ENCODE results near the gene USP35.
"Not testable (repeated sequence)": the region's sequence is repeated elsewhere in the genome, so short reads cannot be mapped to it uniquely, and the experiment has no call there.

Gene USP35

GRCh38 chr11:78231962-78232501 is 43.3 kb downstream of the USP35 start:
- no peak overlapping the region for H3K4me3 ChIP-seq (ENCODE audit: low read depth, low read length)
- TF ChIP-seq CTCF (IDR thresholded peaks at IDR 0.05; ENCODE audit: control insufficient read depth, extremely low read depth, insufficient read depth): no peak
- no peak for DNase-seq (ENCODE audit: low read depth)

GRCh38 chr11:78233046-78233445 is 44.3 kb downstream of the USP35 start:
- H3K4me3 ChIP-seq (ENCODE audit: low read depth, low read length); DNase-seq (ENCODE audit: low read depth): not testable (repeated sequence)

- TF ChIP-seq CTCF (IDR thresholded peaks at IDR 0.05; ENCODE audit: control insufficient read depth, extremely low read depth, insufficient read depth): no peak
- H3K4me3 ChIP-seq (ENCODE audit: low read depth, low read length): no peak overlapping the region
- no peak for DNase-seq (ENCODE audit: low read depth)
These were observed 45.3 kb downstream of the USP35 start for GRCh38 chr11:78234006-78234405.

- no peak for DNase-seq (ENCODE audit: low read depth)
- H3K4me3 ChIP-seq (ENCODE audit: low read depth, low read length): no peak overlapping the region
- no peak for TF ChIP-seq CTCF (IDR thresholded peaks at IDR 0.05; ENCODE audit: control insufficient read depth, extremely low read depth, insufficient read depth)
These were observed 48.8 kb downstream of the USP35 start for GRCh38 chr11:78237293-78238046.

GRCh38 chr11:78239781-78240180 is 51.1 kb downstream of the USP35 start:
- no peak for DNase-seq (ENCODE audit: low read depth)
- no peak for TF ChIP-seq CTCF (IDR thresholded peaks at IDR 0.05; ENCODE audit: control insufficient read depth, extremely low read depth, insufficient read depth)
- no peak overlapping the region for H3K4me3 ChIP-seq (ENCODE audit: low read depth, low read length)

- DNase-seq (ENCODE audit: low read depth): no peak
- TF ChIP-seq CTCF (IDR thresholded peaks at IDR 0.05; ENCODE audit: control insufficient read depth, extremely low read depth, insufficient read depth): no peak
- H3K4me3 ChIP-seq (ENCODE audit: low read depth, low read length): no peak overlapping the region
These were observed 52.8 kb downstream of the USP35 start for GRCh38 chr11:78241475-78241874.

- no peak for TF ChIP-seq CTCF (IDR thresholded peaks at IDR 0.05; ENCODE audit: control insufficient read depth, extremely low read depth, insufficient read depth)
- H3K4me3 ChIP-seq (ENCODE audit: low read depth, low read length): no peak overlapping the region
- no peak for DNase-seq (ENCODE audit: low read depth)
These were observed 55.4 kb downstream of the USP35 start for GRCh38 chr11:78244080-78244479.
